ENCODE results near the gene DNASE2B.
"Not testable (repeated sequence)": the region's sequence is repeated elsewhere in the genome, so short reads cannot be mapped to it uniquely, and the experiment has no call there.

Gene DNASE2B

GRCh38 chr1:84436876-84437655 is 38.8 kb downstream of the DNASE2B start:
- DNase-seq: no peak
- H3K27me3 ChIP-seq (ENCODE audit: insufficient read depth, low read depth, severe bottlenecking): no peaks in the 10 kb centered on the region
- TF ChIP-seq CTCF (IDR thresholded peaks at IDR 0.05; ENCODE audit: low read depth, low read length): no peak
- no peak overlapping the region for H3K27ac ChIP-seq
- H3K9me3 ChIP-seq (ENCODE audit: severe bottlenecking): no peaks in the 10 kb centered on the region
- H3K36me3 ChIP-seq: no peaks in the 10 kb centered on the region
- H3K4me3 ChIP-seq (ENCODE audit: low read depth, low read length): no peak overlapping the region

DNA sequence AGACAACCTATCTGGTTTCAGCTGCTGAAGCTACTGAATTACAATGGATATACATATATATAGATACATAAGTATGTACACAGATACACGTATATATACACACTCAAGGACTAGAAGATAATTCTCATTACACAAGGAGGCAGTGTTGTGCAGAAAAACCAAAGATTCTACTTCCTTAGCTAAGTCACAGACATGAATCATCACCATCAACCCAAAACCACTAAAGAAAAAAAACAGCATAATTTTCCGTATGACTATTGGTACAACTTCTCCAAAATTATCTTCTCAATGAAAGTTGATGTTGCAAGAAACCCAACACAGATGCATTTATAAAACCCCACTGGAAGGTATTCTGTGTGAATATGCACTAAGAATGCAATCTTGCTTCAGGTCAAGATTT is 44.0 kb downstream of the DNASE2B start:
- Histone ChIP-seq H3K36me3 (no peaks in the 10 kb centered on the region), H3K9me3 (ENCODE audit: severe bottlenecking) (no peaks in the 10 kb centered on the region), H3K4me3 (ENCODE audit: low read depth, low read length) (no peak overlapping the region), H3K27me3 (ENCODE audit: insufficient read depth, low read depth, severe bottlenecking) (no peaks in the 10 kb centered on the region), H3K27ac (no peak overlapping the region)
- DNase-seq: no peak
- TF ChIP-seq CTCF (IDR thresholded peaks at IDR 0.05; ENCODE audit: low read depth, low read length): no peak

- not testable (repeated sequence) for H3K27ac ChIP-seq; DNase-seq; H3K9me3 ChIP-seq (ENCODE audit: severe bottlenecking); H3K27me3 ChIP-seq (ENCODE audit: insufficient read depth, low read depth, severe bottlenecking); H3K36me3 ChIP-seq; H3K4me3 ChIP-seq (ENCODE audit: low read depth, low read length)
These were observed 44.7 kb downstream of the DNASE2B start for GRCh38 chr1:84442747-84443646.

GRCh38 chr1:84448704-84449103 is 50.4 kb downstream of the DNASE2B start:
- H3K9me3 ChIP-seq (ENCODE audit: severe bottlenecking); H3K27me3 ChIP-seq (ENCODE audit: insufficient read depth, low read depth, severe bottlenecking); H3K36me3 ChIP-seq; DNase-seq; H3K4me3 ChIP-seq (ENCODE audit: low read depth, low read length); H3K27ac ChIP-seq: not testable (repeated sequence)

GRCh38 chr1:84450910-84451309 is 52.6 kb downstream of the DNASE2B start:
- TF ChIP-seq CTCF (IDR thresholded peaks at IDR 0.05; ENCODE audit: low read depth, low read length): no peak
- Histone ChIP-seq H3K27ac (no peak overlapping the region), H3K9me3 (ENCODE audit: severe bottlenecking) (no peaks in the 10 kb centered on the region), H3K36me3 (no peaks in the 10 kb centered on the region), H3K4me3 (ENCODE audit: low read depth, low read length) (no peak overlapping the region), H3K27me3 (ENCODE audit: insufficient read depth, low read depth, severe bottlenecking) (no peaks in the 10 kb centered on the region)
- no peak for DNase-seq

DNA sequence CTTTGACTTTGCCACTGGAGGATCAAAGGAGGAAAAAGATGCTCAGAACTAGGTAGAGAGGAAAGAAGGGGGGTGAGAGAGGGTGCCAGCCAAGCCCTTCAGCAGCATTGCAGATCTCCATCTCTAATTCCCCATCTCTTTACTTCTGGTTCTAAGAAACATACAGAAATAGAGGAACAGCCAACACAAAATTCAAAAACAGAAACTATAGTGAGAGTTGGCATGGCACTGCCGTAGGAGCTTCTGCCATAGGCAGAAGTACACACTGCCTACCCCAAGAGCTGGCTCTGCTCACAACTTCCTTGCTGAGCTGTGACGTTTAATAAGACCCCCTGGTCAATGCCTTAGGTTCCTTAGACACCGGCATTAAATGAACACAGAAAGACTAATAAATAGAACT is 54.2 kb downstream of the DNASE2B start:
- no peak for TF ChIP-seq CTCF (IDR thresholded peaks at IDR 0.05; ENCODE audit: low read depth, low read length)
- no peaks in the 10 kb centered on the region for H3K9me3 ChIP-seq (ENCODE audit: severe bottlenecking)
- H3K36me3 ChIP-seq: no peaks in the 10 kb centered on the region
- H3K4me3 ChIP-seq (ENCODE audit: low read depth, low read length): no peak overlapping the region
- no peak for DNase-seq
- no peaks in the 10 kb centered on the region for H3K27me3 ChIP-seq (ENCODE audit: insufficient read depth, low read depth, severe bottlenecking)
- no peak overlapping the region for H3K27ac ChIP-seq

Data from WERI-Rb-1 (cell line).